K562 (cell line): Measurements from ENCODE around the gene STARD8. TPM values are rescaled to one million over a fixed set of nuclear protein-coding genes. Genes with fewer than 3 reads are reported as not detected.

Experiments used
- CEBPZ ChIP-seq: fragments of 150-350 bp; IDR thresholded peaks from 2 replicates; pipeline ENCODE4 v1.6.1; 2014; ENCODE audit warnings: low read depth, mild to moderate bottlenecking, low read length, borderline replicate concordance
- EGR1 ChIP-seq: fragments of 450-650 bp; conservative IDR thresholded peaks from 2 replicates; pipeline ENCODE4 v1.6.1; 2017; ENCODE audit warnings: mild to moderate bottlenecking
- ELF4 ChIP-seq: fragments of 450-650 bp; formaldehyde crosslinking; IDR thresholded peaks from 2 replicates; pipeline ENCODE4 v1.4.0; 2022; ENCODE audit warnings: missing genetic modification characterization
- HNRNPL ChIP-seq: fragments of 200-400 bp; formaldehyde crosslinking; IDR thresholded peaks from 2 replicates; pipeline ENCODE4 v1.6.1; 2017; ENCODE audit warnings: low read depth, mild to moderate bottlenecking, low read length
- MAFG ChIP-seq: fragments of 450-650 bp; conservative IDR thresholded peaks from 2 replicates; pipeline ENCODE4 v1.6.1; 2016; ENCODE audit warnings: missing genetic modification characterization, missing compliant biosample characterization
- MGA ChIP-seq: fragments of 450-650 bp; IDR thresholded peaks from 2 replicates; pipeline ENCODE4 v1.6.1; 2016; ENCODE audit warnings: mild to moderate bottlenecking, moderate library complexity
- NFIX ChIP-seq: fragments of 250-450 bp; sonication (Bioruptor Pico); IDR thresholded peaks from 2 replicates; pipeline ENCODE4 v1.4.0; 2020; ENCODE audit warnings: low read depth, mild to moderate bottlenecking, moderate library complexity
- RBM25 ChIP-seq: fragments of 200-400 bp; formaldehyde crosslinking; IDR thresholded peaks from 2 replicates; pipeline ENCODE4 v1.6.1; 2018; ENCODE audit warnings: low read length, low read depth, moderate library complexity; ENCODE audit not compliant: severe bottlenecking
- RBM34 ChIP-seq: fragments of 200-400 bp; formaldehyde crosslinking; IDR thresholded peaks from 2 replicates; pipeline ENCODE4 v1.6.1; 2018; ENCODE audit warnings: low read length, borderline replicate concordance; ENCODE audit not compliant: insufficient read depth
- SMARCA5 ChIP-seq: fragments of 450-650 bp; IDR thresholded peaks from 2 replicates; pipeline ENCODE4 v1.6.1; 2016
- SUPT5H ChIP-seq: fragments of 450-650 bp; IDR thresholded peaks from 2 replicates; pipeline ENCODE4 v1.6.1; 2016
- polyA plus RNA-seq, 8 experiments: library from polyadenylated mRNA; depleted of rRNA in 4 of 8; stranded (reverse) in 5 of 8; unstranded in 3 of 8; fragments of >200 nt; fragmentation: Nextera tagmentation in 2 of 8; fragmentation: Illumina TruSeq in 1 of 8; extraction: Ambion mirVana in 2 of 8; extraction: Trizol in 1 of 8; gene quantifications; 2 replicates each; pipeline versions ENCODE4 v1.2.1 to v1.2.3, GENCODE V29; 2011 to 2014; ENCODE audit warnings: inconsistent platforms in 1 of 8, missing spikeins in 1 of 8
- total RNA-seq, 7 experiments: library from RNA; depleted of rRNA in 6 of 7; stranded (reverse); fragments of >200 nt in 6 of 7; fragmentation: Illumina TruSeq in 2 of 7; extraction: Trizol in 2 of 7; gene quantifications; 2 replicates each; pipeline versions ENCODE4 v1.2.1 to v1.2.3, GENCODE V29; 2011 to 2021; ENCODE audit warnings: low replicate concordance in 1 of 7

The STARD8 gene
- total and polyA plus RNA-seq, 9 of the 15 experiments (the other 6 are each of a cell fraction or from before 2014, with no cell fraction given), result 1.6 to 35.0 (median 15.9) TPM

DNA sequence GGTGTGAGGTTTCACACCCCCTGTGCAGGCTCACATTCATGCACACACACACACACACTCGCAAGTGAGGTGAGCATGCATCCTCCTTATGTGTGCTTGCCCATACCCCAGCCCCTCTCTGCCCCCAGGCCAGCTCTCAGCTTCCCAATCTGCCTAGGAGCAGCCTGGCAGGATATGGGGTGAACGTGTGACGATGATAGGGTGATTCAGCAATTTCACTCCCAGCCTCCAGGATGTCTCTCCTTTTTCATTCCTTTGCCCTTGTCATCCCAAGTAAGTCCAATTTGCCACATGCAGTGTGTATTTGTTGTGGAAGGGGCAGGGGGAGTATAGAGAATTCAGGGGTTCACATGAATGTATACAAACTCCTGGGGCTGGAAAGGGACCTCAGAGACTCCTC, 7.2 kb downstream of the STARD8 start (continued):
- TF ChIP-seq MGA (peak; percentile 20; the same call in 1 of the 2 replicates), HNRNPL (no peak), SMARCA5 (no peak), SUPT5H (no peak), RBM34 (no peak), CEBPZ (no peak), MAFG (tag) (peak; percentile 79), ELF4 (CRISPR knock-in tag) (no peak), RBM25 (no peak), NFIX (CRISPR knock-in tag) (no peak), EGR1 (no peak)
